Measurements from ENCODE around the gene TMEM178B. TPM values are rescaled to one million over a fixed set of nuclear protein-coding genes. Genes with fewer than 3 reads are reported as not detected.

The TMEM178B gene
- polyA plus RNA-seq, 1 of the 3 experiments (the other 2 are of a cell fraction) = 0.20 TPM

DNA sequence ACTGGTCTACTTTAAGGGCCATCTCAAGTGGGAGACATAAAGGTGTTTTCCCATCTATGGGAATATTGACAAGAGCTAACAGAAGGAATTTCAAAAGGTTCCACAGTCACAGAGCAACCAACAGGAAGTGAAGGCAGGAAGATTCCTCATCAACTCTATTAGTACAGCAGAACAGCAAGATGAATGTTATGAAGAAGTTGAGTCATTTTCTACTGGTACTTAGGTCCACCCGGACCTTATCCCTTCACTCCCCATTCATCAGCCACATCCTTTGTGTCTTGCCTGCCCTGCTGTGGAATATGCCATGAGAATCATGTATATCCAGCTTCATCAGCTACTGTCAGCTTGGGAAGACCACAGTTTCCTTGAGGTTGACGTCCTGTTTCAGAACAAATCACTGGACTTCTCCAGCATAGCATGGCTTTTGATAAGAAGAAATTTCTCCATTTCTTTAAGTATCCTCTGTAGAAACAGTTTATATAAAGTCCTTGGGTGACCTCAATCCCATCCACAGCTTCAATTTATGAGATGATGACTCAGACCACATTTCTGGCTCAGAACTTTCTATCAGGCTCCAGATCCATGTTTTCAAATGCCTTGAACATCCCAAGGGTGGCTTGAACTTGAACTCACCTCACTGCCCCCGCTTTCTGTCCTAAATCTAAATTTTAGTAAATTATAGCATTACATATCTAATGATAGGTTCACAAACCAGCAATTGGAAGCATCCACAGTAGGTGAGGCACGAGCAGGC is 392.5 kb downstream of the TMEM178B start:
- CTCF ChIA-PET = interaction anchor here (0.7 to 1.1 kb wide), 2 partner anchors 30 to 187 kb away, joined by 3 read pairs; no protein-coding TSS in a partner anchor
- Histone ChIP-seq H3K9me3 (no peaks in the 10 kb centered on the region; the same call in 1 of the 2 replicates), H3K27ac (ENCODE audit: low read depth in 2 of 2, low read length in 1 of 2) (no peak overlapping the region), H4K20me1 (ENCODE audit: insufficient read depth) (no peaks in the 10 kb centered on the region), H3F3A (replicated peaks; ENCODE audit: insufficient read depth) (no peaks in the 10 kb centered on the region), H3K4me3 (ENCODE audit: low read depth in 2 of 2, low read length in 1 of 2) (no peak overlapping the region), H2AFZ (ENCODE audit: low read depth) (no peak overlapping the region), H3K4me2 (no peak overlapping the region), H3K4me1 (ENCODE audit: control insufficient read depth in 1 of 2, insufficient read depth in 2 of 2, low read depth in 1 of 2, low read length in 1 of 2) (peaks cover 0 to 10% of the 10 kb centered on the region in 2 experiments; a peak in 1 of 4 replicates), H3K79me2 (ENCODE audit: insufficient read depth) (no peaks in the 10 kb centered on the region), H3K9me2 (no peaks in the 10 kb centered on the region), H3K36me3 (replicated peaks in 1 of 2; ENCODE audit: control insufficient read depth in 1 of 2, insufficient read depth in 2 of 2, low read length in 1 of 2) (no peaks in the 10 kb centered on the region), H3K27me3 (ENCODE audit: insufficient read depth) (no peaks in the 10 kb centered on the region), H3K9ac (no peak overlapping the region)
- POLR2A ChIA-PET = no interaction called here
- TF ChIP-seq, protein P1, sequence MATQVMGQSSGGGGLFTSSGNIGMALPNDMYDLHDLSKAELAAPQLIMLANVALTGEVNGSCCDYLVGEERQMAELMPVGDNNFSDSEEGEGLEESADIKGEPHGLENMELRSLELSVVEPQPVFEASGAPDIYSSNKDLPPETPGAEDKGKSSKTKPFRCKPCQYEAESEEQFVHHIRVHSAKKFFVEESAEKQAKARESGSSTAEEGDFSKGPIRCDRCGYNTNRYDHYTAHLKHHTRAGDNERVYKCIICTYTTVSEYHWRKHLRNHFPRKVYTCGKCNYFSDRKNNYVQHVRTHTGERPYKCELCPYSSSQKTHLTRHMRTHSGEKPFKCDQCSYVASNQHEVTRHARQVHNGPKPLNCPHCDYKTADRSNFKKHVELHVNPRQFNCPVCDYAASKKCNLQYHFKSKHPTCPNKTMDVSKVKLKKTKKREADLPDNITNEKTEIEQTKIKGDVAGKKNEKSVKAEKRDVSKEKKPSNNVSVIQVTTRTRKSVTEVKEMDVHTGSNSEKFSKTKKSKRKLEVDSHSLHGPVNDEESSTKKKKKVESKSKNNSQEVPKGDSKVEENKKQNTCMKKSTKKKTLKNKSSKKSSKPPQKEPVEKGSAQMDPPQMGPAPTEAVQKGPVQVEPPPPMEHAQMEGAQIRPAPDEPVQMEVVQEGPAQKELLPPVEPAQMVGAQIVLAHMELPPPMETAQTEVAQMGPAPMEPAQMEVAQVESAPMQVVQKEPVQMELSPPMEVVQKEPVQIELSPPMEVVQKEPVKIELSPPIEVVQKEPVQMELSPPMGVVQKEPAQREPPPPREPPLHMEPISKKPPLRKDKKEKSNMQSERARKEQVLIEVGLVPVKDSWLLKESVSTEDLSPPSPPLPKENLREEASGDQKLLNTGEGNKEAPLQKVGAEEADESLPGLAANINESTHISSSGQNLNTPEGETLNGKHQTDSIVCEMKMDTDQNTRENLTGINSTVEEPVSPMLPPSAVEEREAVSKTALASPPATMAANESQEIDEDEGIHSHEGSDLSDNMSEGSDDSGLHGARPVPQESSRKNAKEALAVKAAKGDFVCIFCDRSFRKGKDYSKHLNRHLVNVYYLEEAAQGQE (IDR thresholded peaks at IDR 0.05; ENCODE audit: low read depth, low read length) = no peak
- no peak for TF ChIP-seq FOSL2 (IDR thresholded peaks at IDR 0.05; ENCODE audit: borderline replicate concordance, low read depth)
- TF ChIP-seq FOXM1 (IDR thresholded peaks at IDR 0.05; ENCODE audit: low read depth) = no peak
- no peak for TF ChIP-seq MEF2A (IDR thresholded peaks at IDR 0.05; ENCODE audit: borderline replicate concordance, low read depth)
- TF ChIP-seq, protein P2, sequence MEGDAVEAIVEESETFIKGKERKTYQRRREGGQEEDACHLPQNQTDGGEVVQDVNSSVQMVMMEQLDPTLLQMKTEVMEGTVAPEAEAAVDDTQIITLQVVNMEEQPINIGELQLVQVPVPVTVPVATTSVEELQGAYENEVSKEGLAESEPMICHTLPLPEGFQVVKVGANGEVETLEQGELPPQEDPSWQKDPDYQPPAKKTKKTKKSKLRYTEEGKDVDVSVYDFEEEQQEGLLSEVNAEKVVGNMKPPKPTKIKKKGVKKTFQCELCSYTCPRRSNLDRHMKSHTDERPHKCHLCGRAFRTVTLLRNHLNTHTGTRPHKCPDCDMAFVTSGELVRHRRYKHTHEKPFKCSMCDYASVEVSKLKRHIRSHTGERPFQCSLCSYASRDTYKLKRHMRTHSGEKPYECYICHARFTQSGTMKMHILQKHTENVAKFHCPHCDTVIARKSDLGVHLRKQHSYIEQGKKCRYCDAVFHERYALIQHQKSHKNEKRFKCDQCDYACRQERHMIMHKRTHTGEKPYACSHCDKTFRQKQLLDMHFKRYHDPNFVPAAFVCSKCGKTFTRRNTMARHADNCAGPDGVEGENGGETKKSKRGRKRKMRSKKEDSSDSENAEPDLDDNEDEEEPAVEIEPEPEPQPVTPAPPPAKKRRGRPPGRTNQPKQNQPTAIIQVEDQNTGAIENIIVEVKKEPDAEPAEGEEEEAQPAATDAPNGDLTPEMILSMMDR (IDR thresholded peaks at IDR 0.05) = no peak
- TF ChIP-seq RXRA (IDR thresholded peaks at IDR 0.05; ENCODE audit: borderline replicate concordance, low read depth) = no peak
- TF ChIP-seq TCF12 (IDR thresholded peaks at IDR 0.05) = no peak
- no peak for TF ChIP-seq EP300 (IDR thresholded peaks at IDR 0.05; ENCODE audit: borderline replicate concordance in 1 of 2, low read depth in 1 of 2, low read length in 1 of 2)
- no peak for TF ChIP-seq POLR2AphosphoS5 (IDR thresholded peaks at IDR 0.05; ENCODE audit: low read depth, low read length)
- TF ChIP-seq, protein P3, sequence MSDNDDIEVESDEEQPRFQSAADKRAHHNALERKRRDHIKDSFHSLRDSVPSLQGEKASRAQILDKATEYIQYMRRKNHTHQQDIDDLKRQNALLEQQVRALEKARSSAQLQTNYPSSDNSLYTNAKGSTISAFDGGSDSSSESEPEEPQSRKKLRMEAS (IDR thresholded peaks at IDR 0.05; ENCODE audit: low read depth) = no peak
- TF ChIP-seq FOXJ3 (CRISPR knock-in tag; IDR thresholded peaks at IDR 0.05) = no peak
- TF ChIP-seq CHD2 (IDR thresholded peaks at IDR 0.05; ENCODE audit: low read length, partially characterized antibody) = no peak
- 7% methylated on average over 4 of the region's 4 CpGs for WGBS (ENCODE audit: low lambda C conversion rate)
- no peak for DNase-seq

Measured in SK-N-SH (cell line).